GM19025 (cell line): Measurements from ENCODE around the gene NMT1.

ENCODE experiments used
- ATAC-seq: cut with Tn5 transposase; IDR thresholded peaks from one replicate; pipeline ENCODE4 v1.9.1; 2021; ENCODE audit warnings: mild to moderate bottlenecking, low read depth, moderate library complexity; ENCODE audit not compliant: unreplicated experiment

Gene NMT1

DNA sequence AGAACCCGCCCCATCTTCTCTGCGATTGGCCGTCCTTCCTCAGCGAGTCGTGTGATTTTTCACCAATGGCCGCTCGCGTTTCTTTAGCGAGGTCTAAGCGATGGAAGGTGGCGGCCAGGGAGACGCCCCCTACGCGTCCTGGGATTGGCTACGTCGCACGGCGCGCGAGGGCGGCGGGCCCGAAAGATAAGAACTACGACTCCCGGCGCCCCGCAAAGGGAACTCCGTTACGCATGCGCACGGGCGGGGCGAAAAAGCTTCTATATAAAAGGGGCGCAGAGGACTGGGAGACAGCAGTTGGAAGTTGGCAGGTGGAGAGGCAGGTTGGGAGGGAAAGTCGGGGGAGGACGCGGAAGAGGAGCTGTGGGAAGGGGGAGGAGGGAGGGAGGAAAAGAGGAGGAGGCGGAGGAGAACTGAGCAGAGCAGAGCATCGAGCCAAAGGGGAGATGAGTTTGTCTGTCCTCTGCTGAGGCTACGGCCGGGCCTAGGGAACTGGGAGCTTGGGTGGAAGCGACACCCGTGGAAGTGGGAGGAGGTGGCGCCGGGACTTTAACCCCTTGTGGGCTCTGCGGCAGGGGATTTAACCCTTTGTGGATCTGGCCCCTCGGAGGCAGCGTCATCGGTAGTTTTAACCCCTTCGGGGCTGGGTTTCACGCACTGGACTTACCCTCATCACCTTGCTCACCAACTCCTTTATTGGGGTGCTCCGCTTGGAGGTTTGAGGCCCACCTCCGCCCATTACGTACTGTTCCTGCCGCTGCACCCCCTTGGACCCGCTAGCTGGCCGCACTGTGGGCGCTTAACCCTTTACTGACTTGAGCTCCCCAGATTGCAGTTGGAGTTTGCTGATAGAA is 87.3 kb downstream of the NMT1 start, which contains the start of gene HEXIM1:
Gene HEXIM1 (plus strand): TSS at position 293 of the 854 bp plus-strand sequence. CDS start 716 bp downstream, outside the sequence.
- peak; percentile 72 for ATAC-seq

- no peak for ATAC-seq
Measured at GRCh38 chr17:45149037-45149668, 88.0 kb downstream of the NMT1 start.

GRCh38 chr17:45149669-45150664 is 88.8 kb downstream of the NMT1 start:
- ATAC-seq = no peak

DNA sequence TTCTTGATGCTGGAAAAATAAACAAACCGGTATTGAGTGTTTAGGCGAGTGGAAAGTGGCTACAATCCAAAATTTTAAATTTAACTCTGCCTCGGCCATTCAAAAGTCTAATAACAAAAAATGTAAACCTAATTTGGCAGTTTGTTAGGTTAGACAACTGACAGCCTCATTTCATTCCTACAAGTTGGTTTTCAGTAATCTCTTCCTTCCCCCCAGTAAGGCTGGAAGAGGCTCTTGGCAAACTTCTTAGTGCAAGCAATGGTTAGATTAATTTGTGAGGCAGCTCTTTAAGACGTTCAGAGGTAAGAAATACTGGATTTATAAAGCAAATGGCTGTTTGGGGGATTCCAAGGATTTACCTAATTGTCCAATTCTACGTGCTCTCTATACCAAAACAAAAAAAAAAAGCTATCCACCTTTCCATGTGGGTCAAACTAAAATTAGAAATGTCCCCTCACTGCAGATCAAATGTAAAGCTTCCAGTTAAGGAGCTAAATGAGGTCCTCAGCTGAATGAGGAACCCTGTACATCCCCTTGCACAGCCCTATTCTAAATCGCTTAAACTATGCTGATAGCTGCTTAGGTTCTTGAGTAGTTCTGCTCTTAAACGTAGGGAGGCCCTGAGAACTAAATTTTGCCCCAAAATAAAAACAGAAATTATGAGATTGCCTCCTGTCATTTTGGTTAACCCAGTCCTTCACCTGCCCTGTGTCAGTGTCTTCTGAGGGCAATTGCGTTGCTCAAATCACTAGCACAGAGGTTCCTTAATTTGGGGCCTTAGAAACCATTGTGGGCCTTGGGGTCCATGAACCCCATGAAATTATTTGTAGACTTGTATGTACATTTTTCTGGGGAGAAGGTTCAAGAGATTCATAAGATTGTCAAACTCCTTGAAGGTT is 90.0 kb downstream of the NMT1 start:
- no peak for ATAC-seq

GRCh38 chr17:45155029-45155428 is 93.9 kb downstream of the NMT1 start:
- ATAC-seq = no peak

GRCh38 chr17:45155483-45155882 is 94.4 kb downstream of the NMT1 start:
- no peak for ATAC-seq

GRCh38 chr17:45156242-45156641 is 95.1 kb downstream of the NMT1 start:
- no peak for ATAC-seq
